Naive thymus-derived CD4-positive, alpha-beta T cell (primary cell): ENCODE results near the gene TRIM33. TPM values are rescaled to one million over a fixed set of nuclear protein-coding genes. Genes with fewer than 3 reads are reported as not detected.
A peak's percentile ranks its signal among the peaks of the same experiment; 100 is the strongest.

Source experiments
- ATAC-seq: fragments of 150-1000 bp; cut with Tn5 transposase; 2 replicates; pipeline ENCODE4 v1.10.0; 2021; ENCODE audit warnings: mild to moderate bottlenecking, moderate library complexity
- CTCF ChIA-PET: fragments of 350-600 bp; sonication (Branson Sonifier 250); formaldehyde crosslinking; loops from one replicate; lab custom pipeline; 2021; ENCODE audit warnings: antibody characterized with exemption; lab: Charles Lee
- POLR2A ChIA-PET: fragments of 350-600 bp; sonication (Branson Sonifier 250); formaldehyde crosslinking; loops from one replicate; lab custom pipeline; 2021; ENCODE audit warnings: antibody characterized with exemption, inconsistent platforms; lab: Charles Lee
- DNase-seq, 9 donors: peaks; one replicate each; pipeline versions ENCODE4 v3.0.0 to v3.0.0-alpha.2; 2020 to 2022; ENCODE audit warnings: mixed read lengths in 1 of 9
- H3K27ac ChIP-seq: one replicate; pipeline ENCODE4 v1.7.0; 2013; ENCODE audit warnings: mild to moderate bottlenecking, low read depth, low read length, moderate library complexity
- H3K27me3 ChIP-seq, 2 donors: one replicate each; pipeline ENCODE4 v1.7.0; 2013; ENCODE audit warnings: low read length in 2 of 2, mild to moderate bottlenecking in 2 of 2, moderate library complexity in 2 of 2; ENCODE audit not compliant: control insufficient read depth in 2 of 2, insufficient read depth in 2 of 2
- H3K36me3 ChIP-seq, 3 experiments: 1 replicate in 2 of 3; 2 replicates in 1 of 3; pipeline ENCODE4 v1.7.0; 2013; ENCODE audit warnings: low read length in 3 of 3, mild to moderate bottlenecking in 3 of 3, moderate library complexity in 1 of 3; ENCODE audit not compliant: insufficient read depth in 3 of 3, control insufficient read depth in 2 of 3
- H3K4me1 ChIP-seq, 2 donors: one replicate each; pipeline ENCODE4 v1.7.0; 2013; ENCODE audit warnings: low read length in 2 of 2, mild to moderate bottlenecking in 2 of 2, moderate library complexity in 1 of 2; ENCODE audit not compliant: control insufficient read depth in 2 of 2, insufficient read depth in 2 of 2
- H3K4me3 ChIP-seq: 2 replicates; pipeline ENCODE4 v1.7.0; 2013; ENCODE audit warnings: mild to moderate bottlenecking, low read length
- H3K9me3 ChIP-seq, 3 experiments: 1 replicate in 2 of 3; 2 replicates in 1 of 3; pipeline ENCODE4 v1.7.0; 2013; ENCODE audit warnings: low read length in 3 of 3; ENCODE audit not compliant: control insufficient read depth in 2 of 3
- H3K27ac Mint-ChIP-seq, 9 donors: one replicate each; pipeline ENCODE4 v1.8.0; 2020 to 2022; ENCODE audit warnings: mixed read lengths in 9 of 9, mild to moderate bottlenecking in 8 of 9, moderate library complexity in 5 of 9, inconsistent platforms in 2 of 9
- H3K27me3 Mint-ChIP-seq, 5 donors: one replicate each; pipeline ENCODE4 v1.8.0; 2021 to 2022; ENCODE audit warnings: mixed read lengths in 5 of 5, mild to moderate bottlenecking in 1 of 5
- H3K36me3 Mint-ChIP-seq, 5 donors: one replicate each; pipeline ENCODE4 v1.8.0; 2020 to 2022; ENCODE audit warnings: mixed read lengths in 5 of 5, mild to moderate bottlenecking in 3 of 5, inconsistent platforms in 1 of 5
- H3K4me1 Mint-ChIP-seq, 7 donors: one replicate each; pipeline ENCODE4 v1.8.0; 2020 to 2022; ENCODE audit warnings: mixed read lengths in 7 of 7, mild to moderate bottlenecking in 3 of 7, inconsistent platforms in 1 of 7
- H3K4me3 Mint-ChIP-seq, 10 donors: one replicate each; pipeline ENCODE4 v1.8.0; 2020 to 2022; ENCODE audit warnings: mild to moderate bottlenecking in 10 of 10, mixed read lengths in 10 of 10, moderate library complexity in 6 of 10, inconsistent platforms in 2 of 10
- H3K9me3 Mint-ChIP-seq, 11 donors: one replicate each; pipeline ENCODE4 v1.8.0; 2020 to 2022; ENCODE audit warnings: mixed read lengths in 11 of 11, mild to moderate bottlenecking in 4 of 11, inconsistent platforms in 1 of 11, moderate library complexity in 1 of 11
- intact Hi-C, 2 donors: fragments of 100-400 bp; cut with micrococcal nuclease; formaldehyde crosslinking; loops; one replicate each; pipeline ENCODE4 v1.15.1; 2023
- polyA plus RNA-seq, 2 donors: library from polyadenylated mRNA; unstranded; fragments of 300-500 nt; fragmentation: Illumina TruSeq; gene quantifications; one replicate each; pipeline ENCODE4 v1.2.3, GENCODE V29; 2021
- total RNA-seq, 6 experiments: library from RNA in 5 of 6; stranded (reverse) in 5 of 6; gene quantifications; 1 replicate in 5 of 6; 2 replicates in 1 of 6; pipeline ENCODE4 v1.2.3 and lab custom pipeline; 2021 to 2026

TRIM33 gene
- total and polyA plus RNA-seq, 7 experiments from 2014 or later: 28.7 to 57.6 (median 45.4) TPM

DNA sequence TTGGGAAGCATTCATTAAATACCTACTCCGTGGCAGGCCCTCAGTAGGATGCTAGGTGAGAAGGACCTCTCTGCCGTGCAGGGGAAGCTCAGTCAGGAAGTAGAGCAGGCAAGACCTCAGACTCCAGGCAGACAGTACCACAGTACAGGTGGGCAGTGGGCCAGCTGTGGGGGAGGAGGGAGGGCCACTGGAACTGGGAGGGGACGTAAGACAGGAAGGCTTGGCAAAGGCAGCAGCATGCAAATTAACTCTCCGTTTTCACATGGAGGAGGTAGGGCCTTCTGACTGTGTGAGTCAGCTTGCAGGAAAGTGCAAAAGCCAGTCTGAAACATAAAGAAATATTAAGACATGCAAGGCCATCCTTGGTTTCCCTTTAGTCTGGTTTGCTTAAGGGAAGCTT is 157.7 kb downstream of the TRIM33 start:
- Histone ChIP-seq H3K27me3 (no peaks in the 10 kb centered on the region), H3K4me3 (no peak overlapping the region), H3K4me1 (no peaks in the 10 kb centered on the region), H3K9me3 (no peaks in the 10 kb centered on the region), H3K27ac (no peak overlapping the region), H3K36me3 (no peaks in the 10 kb centered on the region)
- H3K36me3 Mint-ChIP-seq: no peaks in the 10 kb centered on the region
- ATAC-seq: peak; percentile 45
- peak in 1 of 9 donors; percentile 8 for DNase-seq
- no peak overlapping the region for H3K4me3 Mint-ChIP-seq
- peaks cover 0 to 2% (median 0%) of the 10 kb centered on the region in 5 donors for H3K27me3 Mint-ChIP-seq
- intact Hi-C loops: no loop called here
- POLR2A ChIA-PET: no interaction called here
- H3K27ac Mint-ChIP-seq: peak overlapping the region in 2 of 9 donors; percentile 46 to 74
- peaks cover 0 to 15% (median 10%) of the 10 kb centered on the region in 7 donors for H3K4me1 Mint-ChIP-seq
- CTCF ChIA-PET: interaction anchor here (0.8 kb wide), 1 partner anchor 71 kb away, joined by 3 read pairs; no protein-coding TSS in a partner anchor
- H3K9me3 Mint-ChIP-seq: no peaks in the 10 kb centered on the region

GRCh38 chr1:114352797-114353196 is 158.2 kb downstream of the TRIM33 start:
- Histone ChIP-seq H3K27ac (no peak overlapping the region), H3K4me1 (no peaks in the 10 kb centered on the region), H3K4me3 (no peak overlapping the region), H3K27me3 (no peaks in the 10 kb centered on the region), H3K36me3 (no peaks in the 10 kb centered on the region), H3K9me3 (no peaks in the 10 kb centered on the region)
- H3K9me3 Mint-ChIP-seq: no peaks in the 10 kb centered on the region
- no peaks in the 10 kb centered on the region for H3K36me3 Mint-ChIP-seq
- no peak for ATAC-seq
- ChIA-PET CTCF (interaction anchor here (0.8 kb wide), 1 partner anchor 70 kb away, joined by 3 read pairs; no protein-coding TSS in a partner anchor), POLR2A (no interaction called here)
- DNase-seq: no peak
- intact Hi-C loops: no loop called here
- H3K27me3 Mint-ChIP-seq: peaks cover 0 to 2% (median 0%) of the 10 kb centered on the region in 5 donors
- H3K27ac Mint-ChIP-seq: peak overlapping the region in 6 of 9 donors; percentile 22 to 74 (median 53)
- peaks cover 0 to 15% (median 10%) of the 10 kb centered on the region in 7 donors for H3K4me1 Mint-ChIP-seq
- H3K4me3 Mint-ChIP-seq: no peak overlapping the region

GRCh38 chr1:114350731-114351445 is 160.1 kb downstream of the TRIM33 start:
- no peak for DNase-seq
- Histone ChIP-seq H3K27ac (no peak overlapping the region), H3K4me3 (no peak overlapping the region), H3K36me3 (no peaks in the 10 kb centered on the region), H3K9me3 (no peaks in the 10 kb centered on the region), H3K27me3 (no peaks in the 10 kb centered on the region), H3K4me1 (peaks cover 8 to 9% of the 10 kb centered on the region in 2 donors)
- CTCF ChIA-PET: no interaction called here
- intact Hi-C loops: no loop called here
- no peak for ATAC-seq
- POLR2A ChIA-PET: no interaction called here
- Mint-ChIP-seq H3K9me3 (no peaks in the 10 kb centered on the region), H3K27ac (no peak overlapping the region), H3K27me3 (peaks cover 0 to 2% (median 0%) of the 10 kb centered on the region in 5 donors), H3K36me3 (no peaks in the 10 kb centered on the region), H3K4me1 (peaks cover 10 to 28% (median 22%) of the 10 kb centered on the region in 7 donors), H3K4me3 (no peak overlapping the region)

DNA sequence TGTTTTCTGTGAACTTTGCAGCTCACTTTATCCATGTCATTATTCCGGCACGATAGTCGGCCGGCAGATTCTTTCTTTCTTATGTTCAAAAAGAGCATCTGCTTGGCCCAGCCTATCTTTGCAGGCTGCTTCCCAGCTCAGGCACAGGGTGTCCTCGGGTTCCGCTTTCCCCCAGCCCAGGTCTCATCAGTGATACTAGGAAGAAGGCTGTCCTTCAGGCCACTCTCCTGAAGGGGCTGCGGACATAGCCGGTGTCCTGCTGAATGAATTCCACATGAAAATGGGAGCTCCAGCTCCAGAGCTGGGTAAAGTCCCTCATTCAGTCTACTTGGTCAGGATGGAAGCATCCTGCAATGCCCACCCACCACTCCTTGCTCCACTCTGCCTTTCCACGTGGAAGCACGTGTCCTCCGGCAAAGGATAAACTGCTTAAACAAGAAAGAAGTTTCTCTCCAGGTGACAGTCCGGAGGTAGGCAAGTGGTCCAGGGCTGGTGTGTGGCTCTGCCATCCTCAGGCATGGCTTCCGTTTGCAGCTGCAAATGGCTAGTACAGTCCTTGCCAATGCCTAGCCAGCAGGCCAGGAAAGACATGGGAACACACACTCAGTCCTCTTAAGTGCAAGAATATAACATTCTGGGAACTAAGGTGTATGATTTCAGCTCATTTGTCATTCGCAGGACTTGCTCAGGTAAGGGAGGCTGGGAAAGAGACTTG is 161.0 kb downstream of the TRIM33 start:
- Histone ChIP-seq H3K4me1 (peaks cover 11 to 12% of the 10 kb centered on the region in 2 donors), H3K4me3 (no peak overlapping the region), H3K27me3 (no peaks in the 10 kb centered on the region), H3K9me3 (no peaks in the 10 kb centered on the region), H3K27ac (no peak overlapping the region), H3K36me3 (no peaks in the 10 kb centered on the region)
- H3K36me3 Mint-ChIP-seq: no peaks in the 10 kb centered on the region
- ATAC-seq (no peak), DNase-seq (no peak)
- H3K27me3 Mint-ChIP-seq: peaks cover 0 to 1% (median 0%) of the 10 kb centered on the region in 5 donors
- peak overlapping the region in 1 of 9 donors; percentile 17 for H3K27ac Mint-ChIP-seq
- CTCF ChIA-PET: no interaction called here
- no peaks in the 10 kb centered on the region for H3K9me3 Mint-ChIP-seq
- peaks cover 14 to 32% (median 29%) of the 10 kb centered on the region in 7 donors for H3K4me1 Mint-ChIP-seq
- H3K4me3 Mint-ChIP-seq: no peak overlapping the region
- intact Hi-C loops: loop anchor here (5.0 to 10.0 kb wide), 8 partner anchors 375 to 1635 kb away; partner anchors contain the start of genes CSDE1 (in 2 of the 2), MAGI3 (in 2 of the 2), LRIG2 (in 1 of the 2) and OLFML3 (in 1 of the 2)
- POLR2A ChIA-PET: interaction anchor here (0.6 kb wide), 1 partner anchor 40 kb away, joined by 3 read pairs; no protein-coding TSS in a partner anchor

GRCh38 chr1:114347431-114348209 is 163.4 kb downstream of the TRIM33 start:
- ATAC-seq (no peak), DNase-seq (no peak)
- ChIA-PET CTCF (interaction anchor here (0.5 to 3.3 kb wide), 20 partner anchors 10 to 705 kb away, joined by 3 to 27 read pairs (median 4); no protein-coding TSS in a partner anchor), POLR2A (interaction anchor here (0.6 kb wide), 1 partner anchor 752 kb away, joined by 3 read pairs; no protein-coding TSS in a partner anchor)
- no peak overlapping the region for H3K4me3 ChIP-seq
- intact Hi-C loops: loop anchor here (2.0 to 10.0 kb wide), 15 partner anchors 51 to 1633 kb away; partner anchors contain the start of genes CSDE1 (in 2 of the 2), MAGI3 (in 2 of the 2), LRIG2 (in 1 of the 2) and OLFML3 (in 1 of the 2)
- Mint-ChIP-seq H3K4me1 (peaks cover 18 to 36% (median 23%) of the 10 kb centered on the region in 7 donors), H3K4me3 (peak overlapping the region in 2 of 10 donors; percentile 16 to 91), H3K9me3 (no peaks in the 10 kb centered on the region), H3K27ac (peak overlapping the region in 4 of 9 donors; percentile 6 to 87 (median 52)), H3K27me3 (no peaks in the 10 kb centered on the region), H3K36me3 (no peaks in the 10 kb centered on the region)
- H3K9me3 ChIP-seq: no peaks in the 10 kb centered on the region
- no peaks in the 10 kb centered on the region for H3K27me3 ChIP-seq
- H3K27ac ChIP-seq: no peak overlapping the region
- no peaks in the 10 kb centered on the region for H3K36me3 ChIP-seq
- peaks cover 18 to 28% of the 10 kb centered on the region in 2 donors for H3K4me1 ChIP-seq
